GM11168 (cell line): ENCODE data around the gene AFAP1.

Source experiments
- in situ Hi-C: fragments of 300-500 bp; cut with MboI; formaldehyde crosslinking; loops from one replicate; pipeline ENCODE4 v1.12.0; 2022; ENCODE audit warnings: low sequenced_read_pairs; ENCODE audit not compliant: unreplicated experiment

The AFAP1 gene

DNA sequence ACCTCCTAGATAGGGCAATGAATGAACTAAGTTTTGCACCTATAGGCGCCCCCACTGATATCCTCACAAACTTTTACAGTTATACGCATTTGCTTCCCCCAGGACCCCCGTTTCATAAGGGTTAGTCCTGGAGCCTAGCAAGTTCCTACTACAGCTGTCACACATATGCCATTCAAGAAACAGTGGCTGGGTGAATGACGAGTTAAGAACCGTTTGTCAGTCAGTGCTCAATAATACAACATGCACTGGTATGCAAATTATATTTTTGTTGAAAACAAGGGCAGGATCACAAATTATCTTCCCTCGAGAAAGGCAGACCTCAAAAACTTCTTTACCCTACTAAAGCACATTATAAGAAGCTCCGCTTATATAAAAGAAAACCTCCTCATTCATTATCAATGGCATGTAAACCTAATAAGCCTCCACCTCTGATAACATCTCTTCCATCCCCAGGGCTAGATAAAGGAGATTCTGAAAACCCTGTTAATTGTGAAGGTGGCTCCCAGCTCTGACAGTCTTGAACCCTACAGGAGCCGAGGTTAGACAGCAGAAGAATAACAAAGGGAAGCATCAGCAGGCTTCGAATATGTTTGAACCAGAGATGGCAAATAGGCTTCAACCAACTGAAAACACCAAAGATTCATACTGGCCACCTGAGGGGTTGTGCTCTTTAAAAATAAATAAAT, 40.3 kb downstream of the AFAP1 start:
- in situ Hi-C loops, result no loop called here

DNA sequence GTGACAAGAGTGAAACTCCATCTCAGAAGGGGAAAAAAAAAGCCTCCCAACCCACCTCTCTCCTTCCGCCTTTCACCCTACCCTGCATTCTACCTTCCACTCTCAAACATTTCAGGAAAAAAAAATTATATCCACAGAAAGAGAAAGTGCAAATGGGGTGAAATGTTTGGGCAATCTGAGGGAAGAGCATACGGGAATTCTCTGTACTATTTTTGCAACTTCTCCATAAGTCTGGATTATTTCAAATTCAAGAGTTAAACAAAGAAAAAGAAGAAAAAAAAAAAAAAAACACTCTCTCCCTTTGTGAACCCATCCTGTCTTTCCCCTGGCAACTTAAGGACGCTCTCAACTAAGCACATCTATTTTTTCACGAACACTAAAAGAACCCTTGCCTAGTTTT, 41.3 kb downstream of the AFAP1 start:
- in situ Hi-C loops, result no loop called here

DNA sequence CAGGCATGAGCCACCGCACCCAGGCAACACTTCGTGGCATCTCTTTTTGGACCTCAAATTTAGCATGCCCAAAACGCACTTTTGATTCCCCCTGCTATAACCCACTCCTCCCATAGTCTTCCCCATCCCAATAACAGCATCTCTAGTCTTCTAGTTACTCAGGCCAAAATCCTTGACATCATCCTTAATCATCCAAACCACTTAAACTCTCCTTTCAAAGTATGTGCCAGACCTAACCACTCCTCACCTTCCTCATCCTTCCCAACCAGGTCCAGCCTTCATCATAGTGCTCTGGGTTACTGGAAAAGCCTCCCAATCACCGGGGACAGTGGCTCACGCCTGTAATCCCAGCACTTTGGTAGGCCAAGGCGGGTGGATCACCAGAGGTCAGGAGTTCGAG, 41.9 kb downstream of the AFAP1 start:
- in situ Hi-C loops, result no loop called here

DNA sequence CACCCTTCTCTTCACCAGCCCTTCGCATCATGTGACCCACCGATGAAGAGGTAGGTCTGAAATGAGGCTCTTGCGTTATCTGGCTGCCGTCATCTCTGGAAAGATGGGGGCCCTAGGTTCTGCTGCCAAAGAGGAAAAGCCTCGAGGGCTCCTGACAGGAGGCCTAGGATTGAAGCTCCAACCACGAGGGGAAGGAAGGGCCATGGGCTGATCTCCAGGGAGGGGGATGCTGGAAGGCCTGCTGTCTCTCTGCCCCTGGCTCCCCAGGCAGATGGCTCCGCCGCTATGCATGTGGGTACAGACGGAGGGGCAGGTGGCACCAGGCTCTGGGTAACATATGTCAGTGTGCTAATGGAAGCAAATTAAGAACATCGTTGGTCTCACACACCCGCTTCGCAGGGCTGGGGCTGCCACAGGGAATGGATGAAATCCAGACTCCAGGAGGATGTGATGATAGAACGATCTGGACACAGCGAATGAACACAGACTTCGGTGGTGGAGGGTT, 44.9 kb downstream of the AFAP1 start:
- in situ Hi-C loops, result no loop called here

DNA sequence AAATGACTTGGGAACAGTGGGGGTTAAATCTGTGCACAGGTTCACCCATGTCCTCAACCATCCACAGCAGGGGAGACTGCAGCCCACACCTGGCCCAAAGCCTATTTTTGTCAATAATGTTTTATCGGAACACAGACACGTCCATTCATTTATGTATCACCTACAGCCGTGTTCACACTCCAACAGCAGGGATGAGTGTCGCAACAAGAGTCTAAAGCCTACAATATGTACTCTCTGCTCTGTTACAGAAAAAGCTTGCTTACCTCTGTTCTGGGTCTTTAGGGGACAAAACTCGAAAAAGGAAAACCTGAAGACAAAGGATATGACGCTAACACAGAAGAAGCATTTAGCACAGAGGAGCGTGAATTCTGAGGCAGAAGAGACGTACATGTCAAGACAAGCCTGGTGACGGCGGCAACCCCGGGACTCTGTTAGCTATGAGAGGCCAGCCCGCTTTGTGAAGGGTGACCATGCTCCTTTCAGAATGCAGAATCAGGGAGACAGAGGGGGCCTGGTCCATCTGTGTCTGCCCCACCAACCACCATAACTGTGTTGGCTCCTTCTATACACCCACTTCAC, 45.5 kb downstream of the AFAP1 start:
- in situ Hi-C loops, result no loop called here

- in situ Hi-C loops, result no loop called here
These were observed 46.1 kb downstream of the AFAP1 start for GRCh38 chr4:7893539-7893938.

DNA sequence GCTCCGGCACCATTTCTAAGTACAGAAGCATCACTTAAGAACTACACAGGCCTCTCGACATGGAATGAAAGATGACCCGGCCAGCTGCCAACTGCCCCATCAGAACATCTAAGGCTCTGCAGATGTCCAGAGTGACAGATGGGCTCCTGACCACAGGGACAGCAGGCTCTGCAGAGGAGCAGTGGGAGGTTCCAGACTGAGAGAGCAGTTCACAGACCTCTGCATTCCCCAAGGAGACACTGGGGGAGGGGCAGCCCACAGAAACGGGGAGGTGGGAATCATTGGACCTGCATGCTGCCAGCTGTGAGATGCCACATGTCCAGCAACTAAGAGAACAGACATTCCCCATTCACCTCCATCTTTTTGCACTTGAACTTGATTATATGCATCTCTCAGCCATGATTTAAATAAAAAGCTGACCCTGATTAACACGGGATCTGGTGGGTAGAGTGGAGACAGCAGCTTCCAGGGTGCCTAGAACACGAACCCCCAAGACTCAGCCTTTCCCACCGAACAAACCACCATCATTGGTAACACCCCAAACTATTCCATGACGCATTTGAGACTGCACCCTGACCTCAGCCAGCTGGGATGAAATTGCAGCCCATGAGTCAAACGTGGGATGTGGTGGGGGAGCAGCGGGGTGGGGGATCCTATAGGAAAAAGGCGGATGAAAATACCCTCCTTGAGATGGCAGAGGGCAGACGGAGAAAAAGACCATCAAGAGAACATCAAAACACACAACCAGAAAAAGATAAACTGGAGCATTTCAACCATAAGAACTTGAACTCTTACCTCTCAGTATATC, 47.2 kb downstream of the AFAP1 start:
- in situ Hi-C loops, result no loop called here

- in situ Hi-C loops, result no loop called here
These were observed 48.8 kb downstream of the AFAP1 start for GRCh38 chr4:7890635-7891393.

DNA sequence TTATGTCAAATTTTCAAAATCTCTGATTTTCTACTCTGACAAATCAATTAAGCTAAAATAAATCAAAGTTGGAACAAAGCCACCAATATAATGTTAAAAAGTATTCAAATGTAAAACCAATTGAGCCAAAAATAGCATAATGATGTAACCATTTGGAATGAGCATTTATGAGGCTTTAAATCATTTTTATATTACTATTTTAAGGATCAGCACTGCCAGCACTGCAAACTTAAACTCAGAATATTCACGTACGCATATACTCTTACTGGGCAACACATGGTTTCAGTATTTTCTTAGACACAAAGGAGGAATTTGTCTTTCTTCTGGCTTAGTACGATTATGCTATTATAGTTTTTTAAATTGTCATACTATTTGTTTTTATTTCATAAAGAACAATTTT, 52.2 kb downstream of the AFAP1 start:
- in situ Hi-C loops, result no loop called here

GRCh38 chr4:7886007-7886973, 53.4 kb downstream of the AFAP1 start:
- in situ Hi-C loops, result no loop called here

- in situ Hi-C loops, result no loop called here
These were observed 54.2 kb downstream of the AFAP1 start for GRCh38 chr4:7885216-7886006.

DNA sequence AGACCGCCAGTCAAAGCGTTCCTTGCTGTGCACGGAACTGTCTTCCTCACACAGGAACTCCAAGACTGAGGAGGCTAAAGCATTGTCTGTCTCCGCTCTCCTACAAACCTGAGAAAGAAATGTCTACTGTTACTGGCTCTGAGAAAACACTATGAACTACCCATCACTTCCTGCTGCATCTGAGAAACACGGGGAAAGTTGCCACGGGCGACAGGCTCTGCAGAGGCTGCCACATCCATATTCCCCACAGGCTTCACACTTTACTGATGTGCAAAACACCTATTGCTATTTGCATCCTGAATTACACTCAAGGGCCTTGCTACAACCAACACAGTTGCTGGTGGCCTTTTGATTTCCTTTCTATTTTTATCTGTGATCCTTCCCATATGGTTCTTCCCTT, 59.0 kb downstream of the AFAP1 start:
- in situ Hi-C loops, result no loop called here

DNA sequence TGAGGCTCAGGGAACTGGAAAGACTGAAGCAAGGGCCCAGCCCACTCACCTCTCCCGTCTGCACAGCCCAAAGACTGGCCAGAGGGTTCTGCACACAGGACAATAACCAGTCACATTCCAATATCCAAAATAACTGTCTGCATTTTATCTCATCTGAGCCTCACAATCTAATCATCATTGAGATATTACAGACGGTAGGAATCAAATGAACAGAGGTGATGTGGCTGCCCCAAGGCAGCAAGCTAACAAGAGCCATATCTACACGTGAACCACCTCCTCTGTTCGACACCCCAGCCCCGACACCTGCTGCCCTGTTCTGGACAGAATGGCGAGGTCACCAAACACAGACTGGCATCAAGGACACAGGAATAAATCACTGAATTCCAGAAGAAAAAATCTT, 60.5 kb downstream of the AFAP1 start:
- in situ Hi-C loops, result no loop called here

DNA sequence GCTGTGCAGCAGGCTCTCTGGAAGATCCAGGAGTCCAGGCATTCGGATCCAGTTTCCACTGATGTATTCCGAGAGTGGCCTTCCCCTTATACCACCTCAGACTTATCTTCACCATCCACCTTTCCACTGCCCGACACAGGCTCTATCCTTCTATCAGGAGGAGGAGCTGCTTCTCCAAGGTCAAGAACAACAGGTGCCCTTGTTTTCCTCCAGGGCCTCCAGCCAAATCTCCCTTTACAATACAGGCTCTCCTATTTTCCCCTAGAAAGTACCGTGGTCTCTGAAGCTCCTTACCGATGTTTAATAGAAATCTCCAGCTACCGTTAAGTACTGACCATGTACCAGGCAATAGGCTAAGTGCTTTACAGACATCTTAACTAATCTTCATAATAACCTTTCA, 61.3 kb downstream of the AFAP1 start:
- in situ Hi-C loops, result no loop called here

- in situ Hi-C loops, result no loop called here
These were observed 62.5 kb downstream of the AFAP1 start for GRCh38 chr4:7877176-7877575.

GRCh38 chr4:7876201-7876875, 63.3 kb downstream of the AFAP1 start:
- in situ Hi-C loops, result no loop called here

GRCh38 chr4:7874838-7875237, 64.8 kb downstream of the AFAP1 start:
- in situ Hi-C loops, result no loop called here

- in situ Hi-C loops, result no loop called here
These were observed 65.8 kb downstream of the AFAP1 start for GRCh38 chr4:7873881-7874280.
